Measurements from ENCODE around the gene CIPC.

Gene CIPC

GRCh38 chr14:77104393-77104792 is 6.3 kb downstream of the CIPC start:
- DNase-seq = no peak

- no peak for DNase-seq
Observed at GRCh38 chr14:77105145-77105939, 7.3 kb downstream of the CIPC start.

- no peak for DNase-seq
Observed at GRCh38 chr14:77106666-77107065, 8.6 kb downstream of the CIPC start.

GRCh38 chr14:77107228-77107627 is 9.2 kb downstream of the CIPC start:
- no peak for DNase-seq

GRCh38 chr14:77108753-77109152 is 10.7 kb downstream of the CIPC start:
- DNase-seq = no peak

GRCh38 chr14:77109656-77110055 is 11.6 kb downstream of the CIPC start:
- no peak for DNase-seq

GRCh38 chr14:77110286-77110685 is 12.2 kb downstream of the CIPC start:
- DNase-seq = no peak

- no peak for DNase-seq
Observed at GRCh38 chr14:77111021-77111420, 13.0 kb downstream of the CIPC start.

- DNase-seq = no peak
Observed at GRCh38 chr14:77113644-77114043, 15.6 kb downstream of the CIPC start.

GRCh38 chr14:77114609-77115008 is 16.6 kb downstream of the CIPC start:
- DNase-seq = no peak

GRCh38 chr14:77116172-77116817 is 18.2 kb downstream of the CIPC start:
- DNase-seq = no peak

- DNase-seq = no peak
Observed at GRCh38 chr14:77119851-77120250, 21.8 kb downstream of the CIPC start.

GRCh38 chr14:77120771-77121743 is 23.0 kb downstream of the CIPC start:
- peak; percentile 76 for DNase-seq

- DNase-seq = peak; percentile 21
Observed at GRCh38 chr14:77122526-77123125, 24.6 kb downstream of the CIPC start.

- DNase-seq = no peak
Observed at GRCh38 chr14:77123381-77124325, 25.6 kb downstream of the CIPC start.

GRCh38 chr14:77124345-77125280 is 26.6 kb downstream of the CIPC start:
- peak; percentile 61 for DNase-seq

- DNase-seq = no peak
Observed at GRCh38 chr14:77125281-77125801, 27.3 kb downstream of the CIPC start.

- DNase-seq = no peak
Observed at GRCh38 chr14:77125823-77126325, 27.8 kb downstream of the CIPC start.

GRCh38 chr14:77126461-77126990 is 28.5 kb downstream of the CIPC start:
- no peak for DNase-seq

GRCh38 chr14:77128414-77128891 is 30.4 kb downstream of the CIPC start:
- DNase-seq = no peak
